ENCODE results near the gene RTKN. TPM values are rescaled to one million over a fixed set of nuclear protein-coding genes. Genes with fewer than 3 reads are reported as not detected.

RTKN gene
- total RNA-seq, 1 experiment from 2014 or later: 87.1 TPM

DNA sequence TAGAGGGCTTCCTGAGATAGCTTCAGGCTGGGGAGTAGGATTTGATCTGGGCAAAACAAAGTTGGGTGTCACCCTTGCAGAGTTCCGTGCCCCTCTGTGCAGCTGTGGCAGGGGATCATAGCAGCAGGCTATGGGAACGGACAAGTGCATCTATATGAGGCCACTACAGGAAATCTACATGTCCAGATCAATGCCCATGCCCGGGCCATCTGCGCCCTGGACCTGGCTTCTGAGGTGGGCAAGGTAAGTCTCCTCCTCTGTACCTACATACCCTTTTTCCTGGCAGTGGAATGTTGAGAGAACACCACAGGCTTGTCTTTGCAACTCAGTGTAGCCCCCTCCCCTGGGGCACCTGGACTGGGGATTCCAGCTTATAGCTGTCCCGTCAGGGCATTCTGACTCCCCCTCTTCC, 16.7 kb downstream of the RTKN start:
- no peak overlapping the region for H2BK12ac ChIP-seq (ENCODE audit: insufficient read length, low read depth, low read length)
- H3K27ac Mint-ChIP-seq: peak overlapping the region in 2 of 3 experiments; percentile 43 to 55; a peak in 2 of 7 replicates
- no peaks in the 10 kb centered on the region; a peak in 2 of 5 replicates for H3K9me3 Mint-ChIP-seq
- H2AFZ ChIP-seq (ENCODE audit: low read length): no peak overlapping the region
- H3K23me2 ChIP-seq (ENCODE audit: insufficient read length, low read depth, low read length, poor library complexity, severe bottlenecking): peaks cover 9% of the 10 kb centered on the region
- no peak overlapping the region for H2BK120ac ChIP-seq (ENCODE audit: low read depth, low read length, poor library complexity, severe bottlenecking)
- H3K9me3 ChIP-seq (ENCODE audit: control insufficient read depth, low read depth, low read length): no peaks in the 10 kb centered on the region
- DNase-seq: no peak
- H3K79me1 ChIP-seq (ENCODE audit: insufficient read depth, low read depth, low read length, poor library complexity, severe bottlenecking): no peaks in the 10 kb centered on the region
- H3K23ac ChIP-seq (ENCODE audit: insufficient read length, low read depth, low read length): no peak overlapping the region
- no peak overlapping the region for H3K27ac ChIP-seq (ENCODE audit: insufficient read length, low read depth, low read length)
- peaks cover 11 to 14% of the 10 kb centered on the region in 2 experiments for H3K4me1 Mint-ChIP-seq
- no peaks in the 10 kb centered on the region for H3K27me3 ChIP-seq (ENCODE audit: insufficient read depth, low read length)
- H3T11ph ChIP-seq (ENCODE audit: low read length): no peak overlapping the region
- H3K56ac ChIP-seq (ENCODE audit: insufficient read length, low read depth, low read length): no peak overlapping the region
- TF ChIP-seq CTCF (conservative IDR thresholded peaks at IDR 0.05): no peak
- H3K4me2 ChIP-seq (ENCODE audit: insufficient read depth, insufficient read length, low read length): no peak overlapping the region
- no peak overlapping the region for H2BK5ac ChIP-seq (ENCODE audit: insufficient read length, low read length)
- H3K9ac ChIP-seq (ENCODE audit: extremely low read depth, insufficient read length, low read length): no peak overlapping the region
- peaks cover 28 to 61% (median 58%) of the 10 kb centered on the region in 3 experiments for H3K36me3 Mint-ChIP-seq (ENCODE audit: insufficient read depth in 1 of 3, low read depth in 3 of 3)
- no peak overlapping the region for H3K4me3 Mint-ChIP-seq
- no CpG with 5 or more reads among the region's 5 CpGs for WGBS (ENCODE audit: extremely low coverage, insufficient read length, low lambda C conversion rate)
- no peak overlapping the region for H3K18ac ChIP-seq (ENCODE audit: insufficient read length, low read depth, low read length)
- no peaks in the 10 kb centered on the region for H4K20me1 ChIP-seq (ENCODE audit: control insufficient read depth, insufficient read depth, insufficient read length)
- no peak overlapping the region for H2BK15ac ChIP-seq (ENCODE audit: low read depth, low read length)
- H4K5ac ChIP-seq (ENCODE audit: insufficient read length, low read depth, low read length): no peak overlapping the region
- no peak overlapping the region for H2BK20ac ChIP-seq (ENCODE audit: low read depth, low read length, poor library complexity, severe bottlenecking)
- no peak overlapping the region for H2AK5ac ChIP-seq (ENCODE audit: insufficient read length, low read length)
- peaks cover 23% of the 10 kb centered on the region for H3K27me3 Mint-ChIP-seq (ENCODE audit: low read depth)
- no peak overlapping the region for H3K14ac ChIP-seq (ENCODE audit: insufficient read depth, low read length)
- H3K79me2 ChIP-seq (ENCODE audit: insufficient read depth, low read length): no peaks in the 10 kb centered on the region
- H3K4ac ChIP-seq (ENCODE audit: low read depth, low read length): no peak overlapping the region
- H4K91ac ChIP-seq (ENCODE audit: insufficient read length, low read depth, low read length): no peak overlapping the region
- no peak overlapping the region for H4K8ac ChIP-seq (replicated peaks; ENCODE audit: insufficient read length, low read depth, low read length)
- H3K4me1 ChIP-seq (ENCODE audit: insufficient read depth, low read length): no peaks in the 10 kb centered on the region
